MCF 10A (cell line): ENCODE measurements around the gene MAPRE3. TPM values are rescaled to one million over a fixed set of nuclear protein-coding genes. Genes with fewer than 3 reads are reported as not detected.

Experiments
- BruUV-seq: library from RNA; stranded (reverse); fragments of 400-500 nt; replicated peaks from 2 replicates; lab custom pipeline; 2021; lab: Mats Ljungman, UMichigan
- CTCF ChIA-PET: fragments of 300-600 bp; sonication (Branson Sonifier 250); formaldehyde crosslinking; extraction: SDS; loops from one replicate; lab custom pipeline; 2021; ENCODE audit warnings: antibody characterized with exemption, inconsistent platforms; lab: Yijun Ruan, JAX
- POLR2A ChIA-PET: fragments of 300-600, 350-650 bp; sonication (Branson Sonifier 250); formaldehyde crosslinking; extraction: SDS; loops from one replicate; lab custom pipeline; 2020; ENCODE audit warnings: antibody characterized with exemption, inconsistent platforms; lab: Yijun Ruan, JAX
- DNase-seq: peaks from one replicate; pipeline ENCODE4 v3.0.0-alpha.2; 2018; ENCODE audit not compliant: unreplicated experiment
- H3K27ac Mint-ChIP-seq: one replicate; pipeline ENCODE4 v1.8.0; 2022; ENCODE audit warnings: mild to moderate bottlenecking, low read depth, mixed read lengths; ENCODE audit not compliant: unreplicated experiment
- H3K27me3 Mint-ChIP-seq: one replicate; pipeline ENCODE4 v1.8.0; 2022; ENCODE audit warnings: mixed read lengths; ENCODE audit not compliant: insufficient read depth, unreplicated experiment
- H3K36me3 Mint-ChIP-seq: one replicate; pipeline ENCODE4 v1.8.0; 2022; ENCODE audit warnings: mild to moderate bottlenecking, moderate library complexity, mixed read lengths; ENCODE audit not compliant: insufficient read depth, unreplicated experiment
- H3K4me1 Mint-ChIP-seq: one replicate; pipeline ENCODE4 v1.8.0; 2022; ENCODE audit warnings: mixed read lengths; ENCODE audit not compliant: insufficient read depth, unreplicated experiment
- H3K4me3 Mint-ChIP-seq: one replicate; pipeline ENCODE4 v1.8.0; 2022; ENCODE audit warnings: mild to moderate bottlenecking, moderate library complexity, mixed read lengths; ENCODE audit not compliant: unreplicated experiment
- H3K9me3 Mint-ChIP-seq: one replicate; pipeline ENCODE4 v1.8.0; 2022; ENCODE audit warnings: mixed read lengths; ENCODE audit not compliant: unreplicated experiment
- intact Hi-C: fragments of 100-400 bp; cut with micrococcal nuclease; formaldehyde crosslinking; loops from 2 replicates; pipeline ENCODE4 v1.14.1; 2022
- total RNA-seq: library from RNA; stranded (reverse); gene quantifications from 2 replicates; pipeline ENCODE4 v1.2.3, GENCODE V29; 2022
- TF ChIP-seq, protein P1 (sequence below): fragments of 200-600 bp; IDR thresholded peaks from one replicate; pipeline ENCODE4 v1.8.0; 2022; ENCODE audit warnings: antibody characterized with exemption, mild to moderate bottlenecking; ENCODE audit not compliant: unreplicated experiment

MAPRE3 gene
- total RNA-seq, 1 experiment from 2014 or later = 18.0 TPM

DNA sequence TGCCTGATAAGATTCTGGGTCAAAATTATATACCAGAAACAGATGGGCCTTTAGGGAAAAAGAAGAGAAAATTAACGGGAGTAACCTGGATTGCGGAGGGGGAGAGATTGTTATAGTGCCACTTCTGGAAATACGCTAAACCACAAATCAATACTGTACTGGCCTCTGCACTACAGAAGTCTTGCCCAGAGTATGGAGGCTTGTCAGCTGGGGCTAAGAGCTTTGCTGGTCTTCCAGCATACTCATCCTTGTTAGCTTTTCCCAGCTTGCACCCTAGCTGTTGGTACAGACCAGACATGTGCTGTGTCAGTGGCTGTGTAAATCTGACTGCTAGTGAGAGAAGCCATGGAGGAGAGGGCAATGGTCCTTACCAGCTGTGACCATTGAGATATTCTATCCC, 89.9 kb downstream of the MAPRE3 start:
- H3K27me3 Mint-ChIP-seq = no peaks in the 10 kb centered on the region
- ChIA-PET CTCF (no interaction called here), POLR2A (interaction anchor here (1.1 to 15.2 kb wide), 3 partner anchors 8 to 84 kb away, joined by 3 to 175 read pairs (median 3); partner anchors contain the start of genes AGBL5 and OST4)
- no peak overlapping the region for H3K4me3 Mint-ChIP-seq
- H3K9me3 Mint-ChIP-seq = no peaks in the 10 kb centered on the region
- H3K4me1 Mint-ChIP-seq = no peaks in the 10 kb centered on the region
- TF ChIP-seq, protein P1, sequence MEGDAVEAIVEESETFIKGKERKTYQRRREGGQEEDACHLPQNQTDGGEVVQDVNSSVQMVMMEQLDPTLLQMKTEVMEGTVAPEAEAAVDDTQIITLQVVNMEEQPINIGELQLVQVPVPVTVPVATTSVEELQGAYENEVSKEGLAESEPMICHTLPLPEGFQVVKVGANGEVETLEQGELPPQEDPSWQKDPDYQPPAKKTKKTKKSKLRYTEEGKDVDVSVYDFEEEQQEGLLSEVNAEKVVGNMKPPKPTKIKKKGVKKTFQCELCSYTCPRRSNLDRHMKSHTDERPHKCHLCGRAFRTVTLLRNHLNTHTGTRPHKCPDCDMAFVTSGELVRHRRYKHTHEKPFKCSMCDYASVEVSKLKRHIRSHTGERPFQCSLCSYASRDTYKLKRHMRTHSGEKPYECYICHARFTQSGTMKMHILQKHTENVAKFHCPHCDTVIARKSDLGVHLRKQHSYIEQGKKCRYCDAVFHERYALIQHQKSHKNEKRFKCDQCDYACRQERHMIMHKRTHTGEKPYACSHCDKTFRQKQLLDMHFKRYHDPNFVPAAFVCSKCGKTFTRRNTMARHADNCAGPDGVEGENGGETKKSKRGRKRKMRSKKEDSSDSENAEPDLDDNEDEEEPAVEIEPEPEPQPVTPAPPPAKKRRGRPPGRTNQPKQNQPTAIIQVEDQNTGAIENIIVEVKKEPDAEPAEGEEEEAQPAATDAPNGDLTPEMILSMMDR = no peak
- H3K27ac Mint-ChIP-seq = no peak overlapping the region
- intact Hi-C loops = no loop called here
- DNase-seq = no peak
- no TSS peak for BruUV-seq
- H3K36me3 Mint-ChIP-seq = peaks cover 54% of the 10 kb centered on the region

DNA sequence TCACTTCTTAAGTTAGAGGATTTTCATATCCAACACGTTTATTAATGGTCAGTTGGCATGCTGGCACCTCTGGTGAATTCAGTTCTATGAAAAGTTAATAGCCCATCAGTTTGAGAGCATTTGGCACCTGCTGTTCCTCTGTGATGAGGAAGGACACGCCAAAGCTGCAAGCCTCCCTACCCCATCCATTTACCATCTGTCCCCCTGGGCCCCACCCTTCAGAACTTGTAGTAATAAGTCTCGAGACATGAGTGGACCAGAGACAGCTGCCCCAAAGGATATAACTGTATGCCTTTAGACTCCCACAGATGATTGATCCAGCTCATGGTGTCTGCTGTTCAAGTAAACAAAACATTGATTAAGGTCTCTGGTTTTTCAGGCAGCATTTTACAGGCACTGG, 94.7 kb downstream of the MAPRE3 start:
- H3K27ac Mint-ChIP-seq = no peak overlapping the region
- ChIA-PET POLR2A (interaction anchor here (0.7 to 15.2 kb wide), 2 partner anchors 12 to 257 kb away, joined by 3 to 175 read pairs; partner anchors contain the start of gene AGBL5), CTCF (interaction anchor here (0.7 to 1.3 kb wide), 6 partner anchors 9 to 1899 kb away, joined by 3 to 5 read pairs (median 3); partner anchors contain the start of gene TRIM54)
- no peak overlapping the region for H3K4me3 Mint-ChIP-seq
- TF ChIP-seq, protein P1 = no peak
- intact Hi-C loops = no loop called here
- BruUV-seq = no TSS peak
- peaks cover 67% of the 10 kb centered on the region for H3K36me3 Mint-ChIP-seq
- no peaks in the 10 kb centered on the region for H3K9me3 Mint-ChIP-seq
- no peak for DNase-seq
- H3K27me3 Mint-ChIP-seq = no peaks in the 10 kb centered on the region
- peaks cover 15% of the 10 kb centered on the region for H3K4me1 Mint-ChIP-seq

DNA sequence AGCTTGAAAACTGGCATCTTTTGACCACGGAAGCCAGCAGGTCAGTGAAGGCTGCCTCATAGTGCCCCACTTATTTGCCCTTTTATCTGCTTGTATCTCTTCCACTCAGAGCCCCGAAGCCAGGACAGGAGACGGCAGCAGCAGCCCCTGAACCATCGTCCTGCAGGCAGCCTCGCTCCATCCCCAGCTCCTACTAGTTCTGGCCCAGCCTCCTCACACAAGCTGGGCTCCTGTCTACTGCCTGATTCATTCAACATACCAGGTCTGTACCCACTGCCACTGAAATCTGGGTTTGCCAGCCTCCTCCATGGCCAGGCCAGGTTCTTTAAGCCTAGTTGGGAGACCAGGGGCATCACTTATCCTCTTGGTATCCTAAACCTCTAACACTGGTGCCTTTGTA, 96.9 kb downstream of the MAPRE3 start:
- CTCF ChIA-PET = interaction anchor here (0.6 to 1.4 kb wide), 4 partner anchors 12 to 105 kb away, joined by 3 to 10 read pairs (median 4); no protein-coding TSS in a partner anchor
- intact Hi-C loops = no loop called here
- Mint-ChIP-seq H3K4me1 (peaks cover 15% of the 10 kb centered on the region), H3K9me3 (no peaks in the 10 kb centered on the region), H3K27me3 (no peaks in the 10 kb centered on the region), H3K36me3 (peaks cover 56% of the 10 kb centered on the region), H3K27ac (no peak overlapping the region), H3K4me3 (no peak overlapping the region)
- BruUV-seq = no TSS peak
- no peak for DNase-seq
- POLR2A ChIA-PET = interaction anchor here (1.2 to 15.2 kb wide), 2 partner anchors 15 to 150 kb away, joined by 3 to 175 read pairs; partner anchors contain the start of gene AGBL5
- TF ChIP-seq, protein P1 = no peak

DNA sequence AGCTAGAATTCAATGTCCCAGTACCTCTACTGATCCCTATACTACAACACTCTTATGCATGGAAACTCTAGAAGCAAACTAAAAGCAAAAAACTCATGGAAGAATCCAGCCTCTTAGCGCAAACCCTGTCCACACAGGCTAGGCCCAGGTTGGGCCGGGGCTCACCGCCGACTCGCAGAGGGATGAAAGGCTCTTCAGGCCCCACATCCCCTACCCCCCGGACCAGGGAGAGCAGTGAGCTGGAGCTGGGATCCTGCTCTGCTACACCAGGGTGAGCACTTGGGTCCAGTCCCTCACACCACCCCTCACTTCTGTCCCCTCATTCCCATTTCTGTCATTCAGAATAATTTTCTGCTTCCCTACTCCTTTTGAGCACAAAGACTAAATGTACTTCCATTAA, 99.0 kb downstream of the MAPRE3 start:
- peaks cover 15% of the 10 kb centered on the region for H3K4me1 Mint-ChIP-seq
- CTCF ChIA-PET = interaction anchor here (0.7 kb wide), 1 partner anchor 239 kb away, joined by 3 read pairs; the partner anchor contains the start of gene UCN
- H3K36me3 Mint-ChIP-seq = peaks cover 40% of the 10 kb centered on the region

More for the DNA sequence above, 99.0 kb downstream of the MAPRE3 start:
- Mint-ChIP-seq H3K27ac (peak overlapping the region; percentile 93), H3K4me3 (peak overlapping the region; percentile 92), H3K9me3 (no peaks in the 10 kb centered on the region), H3K27me3 (no peaks in the 10 kb centered on the region)
- no peak for DNase-seq
- intact Hi-C loops = no loop called here
- TF ChIP-seq, protein P1 = no peak
- POLR2A ChIA-PET = interaction anchor here (15.2 kb wide), 1 partner anchor 17 kb away, joined by 175 read pairs; the partner anchor contains the start of gene AGBL5
- BruUV-seq = no TSS peak
